ENCODE data around the gene UCN3. TPM values are rescaled to one million over a fixed set of nuclear protein-coding genes. Genes with fewer than 3 reads are reported as not detected.

Gene UCN3
- total RNA-seq, 1 donor from 2014 or later, result not detected

Other genes starting within 250 kb of the UCN3 start
- gene AKR1C8, start 179.8 kb upstream of the UCN3 start, total RNA-seq, result not detected
- gene AKR1C4, start 168.1 kb upstream of the UCN3 start, total RNA-seq, result not detected
- gene TUBAL3, start 39.9 kb downstream of the UCN3 start, total RNA-seq, result 0.11 TPM
- 15.6 TPM for gene NET1, start 47.6 kb downstream of the UCN3 start, total RNA-seq
- gene CALML5, start 134.6 kb downstream of the UCN3 start, total RNA-seq, result not detected
- not detected for gene CALML3, start 160.0 kb downstream of the UCN3 start, total RNA-seq